Stimulated activated CD4-positive, alpha-beta T cell treated with anti-CD3 and anti-CD28 coated beads, Interleukin-1b, Interleukin-23, amount 100 ng/mL, for 1 hour (primary cell): Measurements from ENCODE around the gene SYNE1.

Source experiments
- DNase-seq, 2 donors: peaks; one replicate each; pipeline ENCODE4 v3.0.0-alpha.2; 2020; ENCODE audit warnings: low read depth in 2 of 2

Gene SYNE1

DNA sequence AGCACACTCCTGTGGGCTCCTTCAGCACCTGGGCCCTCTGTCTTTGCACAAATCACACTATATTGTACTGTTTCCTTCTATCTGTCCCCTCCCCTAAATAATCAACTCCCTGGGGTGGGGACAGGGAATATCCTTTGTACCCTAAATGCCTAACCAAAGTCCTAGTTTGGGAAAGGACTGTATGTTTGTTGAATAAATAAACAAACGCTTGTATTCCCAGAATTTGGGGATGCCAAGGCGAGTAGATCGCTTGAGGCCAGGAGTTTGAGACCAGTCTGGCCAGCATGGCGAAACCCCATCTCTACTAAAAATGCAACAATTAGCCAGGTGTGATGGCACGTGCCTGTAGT lies 322.7 kb downstream of the SYNE1 start:
- no peak for DNase-seq

DNA sequence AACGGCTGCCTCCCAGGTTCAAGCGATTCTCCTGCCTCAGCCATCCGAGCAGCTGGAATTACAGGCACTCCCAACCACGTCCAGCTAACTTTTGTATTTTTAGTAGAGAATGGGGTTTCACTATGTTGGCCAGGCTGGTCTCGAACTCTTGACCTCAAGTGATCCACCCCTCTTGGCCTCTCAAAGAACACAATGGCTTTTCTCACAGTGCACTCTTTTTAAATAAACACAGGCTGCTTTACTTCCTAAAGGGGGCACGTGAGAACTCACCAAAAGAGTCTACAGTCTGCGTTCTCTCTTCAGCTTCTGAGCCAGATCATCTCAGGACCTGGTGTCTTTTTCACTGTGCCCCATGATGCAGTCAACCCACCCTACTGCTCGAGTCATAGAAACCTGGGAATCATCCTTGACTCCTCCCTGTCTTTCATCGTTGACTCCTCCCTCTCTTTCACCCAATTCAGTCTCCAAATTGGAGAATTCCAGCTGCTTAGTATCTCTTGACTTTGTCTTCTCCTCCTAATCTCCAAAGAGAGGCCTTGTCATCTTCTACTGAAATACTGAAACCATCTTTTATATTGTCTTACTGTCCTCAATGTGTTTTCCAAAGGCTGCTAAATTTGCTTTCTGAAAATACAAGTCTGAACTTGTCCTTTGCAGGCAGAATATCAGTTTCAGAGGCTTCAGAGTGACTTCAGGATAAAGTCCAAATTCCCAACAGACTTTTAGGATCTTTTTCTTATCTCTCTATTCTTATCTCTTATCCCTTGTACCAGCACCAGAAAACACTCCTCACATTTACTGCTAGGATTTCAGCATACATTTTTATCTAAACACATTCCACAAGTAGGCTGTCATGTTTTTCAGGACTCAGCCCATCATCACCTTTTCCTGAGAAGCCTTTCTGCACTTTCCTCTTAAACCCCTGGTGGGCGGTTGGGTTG lies 323.4 kb downstream of the SYNE1 start:
- no peak for DNase-seq

DNA sequence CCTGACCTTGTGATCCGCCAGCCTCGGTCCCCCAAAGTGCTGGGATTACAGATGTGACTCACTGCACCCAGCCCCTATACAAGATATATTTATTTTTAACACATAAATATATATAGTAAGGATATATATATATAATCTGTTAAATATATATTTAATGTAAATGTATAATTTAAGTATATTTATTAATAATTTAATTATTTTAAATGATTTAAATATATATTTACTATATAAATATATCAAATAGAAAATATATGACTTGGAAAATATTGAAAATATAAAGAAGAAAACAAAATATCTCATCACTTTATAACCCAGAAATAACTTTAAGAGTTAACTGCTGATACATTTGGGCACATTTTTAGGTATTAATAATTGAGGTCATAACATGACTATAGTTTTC lies 324.7 kb downstream of the SYNE1 start:
- no peak for DNase-seq

DNA sequence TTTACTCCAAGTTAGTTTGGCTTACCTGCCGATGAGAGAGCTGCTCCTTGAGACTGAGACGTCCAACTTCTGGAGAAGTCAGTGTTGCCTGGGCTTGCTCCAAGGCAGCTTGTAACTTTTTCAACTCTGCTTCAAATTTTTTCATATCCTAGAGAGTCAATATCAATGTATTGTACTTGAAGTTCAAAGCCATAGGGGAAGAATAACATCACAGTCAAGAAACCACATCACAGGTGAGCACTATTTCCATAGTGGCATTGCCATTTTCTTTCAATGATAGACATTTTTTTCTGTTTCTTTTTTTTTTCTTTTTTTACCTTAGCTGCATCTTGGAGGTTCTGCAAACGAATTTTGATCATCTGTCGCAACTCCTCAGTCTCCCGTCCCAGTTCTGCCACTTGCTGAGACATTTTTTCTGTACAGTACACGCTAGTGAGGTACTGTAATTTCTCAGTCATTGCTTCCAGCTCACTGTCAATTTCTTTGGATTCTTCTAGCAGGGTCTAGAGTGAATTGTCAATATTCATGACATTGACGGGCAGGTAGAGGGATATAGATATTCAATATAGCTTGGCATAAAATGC lies 326.7 kb downstream of the SYNE1 start:
- DNase-seq: no peak

DNA sequence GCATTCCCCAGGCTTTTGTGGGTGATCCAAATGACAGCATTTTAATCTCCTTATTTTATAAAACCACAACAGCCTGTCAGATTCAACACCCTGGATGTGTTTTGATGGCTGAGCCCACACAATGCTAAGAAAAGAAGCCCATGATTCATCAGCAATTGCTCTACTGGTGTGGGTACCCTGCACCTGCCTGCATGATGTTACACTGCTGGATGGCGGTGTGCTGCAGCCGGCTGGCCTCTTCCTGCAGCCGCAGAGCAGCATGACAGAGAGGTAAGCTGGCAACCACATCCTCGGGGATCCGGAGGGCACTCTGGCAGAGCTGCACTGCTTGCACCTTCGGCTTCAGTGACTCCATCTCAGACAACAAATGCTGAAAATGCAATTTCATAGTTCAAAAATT lies 327.5 kb downstream of the SYNE1 start:
- peak in 1 of 2 donors; percentile 21 for DNase-seq

DNA sequence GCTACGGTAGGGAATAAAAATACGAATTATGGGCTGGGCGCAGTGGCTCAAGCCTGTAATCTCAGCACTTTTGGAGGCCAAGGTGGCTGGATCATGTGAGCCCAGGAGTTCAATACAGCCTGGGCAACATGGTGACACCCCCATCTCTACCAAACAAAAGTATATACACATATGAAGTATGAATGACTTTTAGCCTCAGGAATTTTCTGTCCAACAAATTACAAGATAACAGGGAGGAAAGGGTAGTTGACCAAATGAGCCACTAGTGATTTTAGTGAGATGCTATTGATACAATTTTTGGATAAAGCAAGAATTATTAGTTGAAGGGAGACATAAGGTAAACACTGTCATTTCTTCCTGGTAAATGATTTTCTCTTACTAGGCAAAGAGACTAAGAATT lies 328.2 kb downstream of the SYNE1 start:
- DNase-seq: no peak

DNA sequence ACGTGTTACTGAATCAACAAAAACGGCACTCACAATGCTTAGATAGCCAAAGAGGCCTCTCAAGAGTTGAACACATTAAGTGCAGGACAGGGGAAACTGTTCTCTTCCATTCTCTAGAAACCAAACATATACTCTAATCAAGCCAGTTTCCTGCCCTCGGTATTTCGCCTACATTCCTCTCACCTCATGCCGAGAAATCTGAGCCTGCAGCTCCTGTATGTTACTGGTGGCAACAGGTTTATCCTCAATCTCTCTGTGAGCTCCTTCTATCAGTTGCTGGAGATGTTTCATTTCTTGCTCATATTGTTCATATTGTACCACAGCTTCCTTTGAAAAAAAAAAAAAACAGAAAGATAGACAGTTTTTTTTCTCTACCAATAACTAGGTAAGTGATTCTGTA lies 328.9 kb downstream of the SYNE1 start:
- DNase-seq: no peak

DNA sequence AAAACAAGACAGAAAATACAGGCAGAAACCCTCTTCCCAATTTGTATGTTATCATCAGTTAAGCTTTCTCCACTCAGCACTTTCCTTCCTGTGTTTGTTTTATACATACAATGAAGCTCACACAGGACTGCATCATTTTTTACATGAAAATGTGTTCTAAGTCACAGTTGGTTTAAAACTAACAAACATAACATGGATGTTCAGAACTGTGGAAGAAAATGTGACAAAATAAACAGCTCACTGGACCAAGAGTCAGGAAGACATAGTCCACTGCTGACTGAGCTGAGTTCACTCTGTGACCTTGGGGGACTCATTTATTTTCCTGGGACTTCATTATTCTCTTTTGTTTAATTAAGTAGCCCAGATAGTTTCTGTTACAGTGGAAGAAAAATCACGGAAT lies 331.5 kb downstream of the SYNE1 start:
- no peak for DNase-seq

DNA sequence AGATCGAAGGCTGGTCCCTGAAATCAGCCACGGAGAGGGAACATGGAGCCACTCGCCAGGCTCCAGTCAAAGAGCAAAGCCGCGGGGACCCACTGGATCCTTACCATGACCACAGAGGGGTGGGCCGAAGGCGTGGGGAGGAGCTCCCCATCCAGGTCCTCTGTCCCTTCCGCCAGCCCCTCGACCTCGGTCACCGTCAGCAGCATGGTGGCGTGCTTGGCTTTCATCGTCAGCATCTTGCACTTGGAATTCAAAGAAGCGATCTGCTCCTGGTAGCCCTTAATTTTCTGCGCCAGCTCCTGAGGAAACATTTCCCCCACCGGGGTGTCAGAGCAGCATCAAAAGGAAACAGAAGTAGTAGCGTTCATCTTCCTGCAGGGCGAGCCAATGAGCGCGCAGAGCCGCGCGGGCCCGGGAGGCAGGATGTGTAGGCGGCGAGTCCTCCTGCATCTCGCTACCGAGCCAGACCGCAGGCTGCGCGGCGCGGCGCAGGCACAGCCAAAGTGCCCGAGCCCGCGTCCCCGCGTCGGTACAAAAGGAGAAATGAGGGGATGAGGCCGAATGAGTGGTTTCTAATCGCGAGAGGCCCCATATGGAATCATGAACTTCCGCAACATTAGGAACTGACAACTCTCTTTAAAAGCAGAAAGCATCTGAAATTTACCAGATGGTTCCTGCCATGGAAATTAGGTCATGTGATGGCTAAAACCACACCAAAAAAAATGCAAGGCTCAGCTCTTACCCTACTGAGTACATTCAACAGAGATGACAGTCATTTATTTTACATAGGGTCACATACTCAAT lies 335.2 kb downstream of the SYNE1 start:
- peak; percentile 67 to 72 for DNase-seq

DNA sequence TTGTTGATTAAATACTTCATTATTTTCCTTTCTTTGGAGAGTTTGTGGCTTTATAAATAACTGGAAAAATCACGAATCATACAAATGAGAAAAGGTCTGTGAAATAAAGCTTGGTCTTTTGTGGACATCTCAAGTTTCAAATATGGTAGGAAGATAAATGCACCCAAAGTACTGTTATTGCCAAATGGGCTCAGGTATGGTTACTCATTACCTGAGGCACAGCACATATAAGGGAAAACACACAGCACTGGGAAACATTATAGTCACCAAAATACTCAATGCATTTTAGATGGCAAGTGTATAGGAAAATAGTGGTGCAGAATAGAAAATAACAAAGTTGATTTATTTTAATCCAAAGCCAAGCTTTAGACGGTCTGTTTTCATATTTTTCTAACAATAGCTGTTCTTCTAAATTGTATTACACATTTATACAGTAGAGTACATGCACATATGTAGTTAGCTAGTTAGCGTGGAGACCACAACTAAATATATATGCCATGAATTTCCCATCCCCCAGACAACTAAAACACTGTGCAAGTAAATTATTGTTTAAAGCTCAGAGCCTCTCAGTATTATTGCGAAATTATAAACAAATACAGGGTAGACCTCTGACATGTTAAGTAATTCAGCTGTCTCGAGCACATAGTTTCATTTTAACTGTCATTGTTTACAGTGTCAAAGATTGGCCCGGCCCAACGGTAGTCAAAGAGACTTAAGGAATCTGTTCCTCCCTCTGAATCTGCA lies 336.0 kb downstream of the SYNE1 start:
- DNase-seq: no peak

DNA sequence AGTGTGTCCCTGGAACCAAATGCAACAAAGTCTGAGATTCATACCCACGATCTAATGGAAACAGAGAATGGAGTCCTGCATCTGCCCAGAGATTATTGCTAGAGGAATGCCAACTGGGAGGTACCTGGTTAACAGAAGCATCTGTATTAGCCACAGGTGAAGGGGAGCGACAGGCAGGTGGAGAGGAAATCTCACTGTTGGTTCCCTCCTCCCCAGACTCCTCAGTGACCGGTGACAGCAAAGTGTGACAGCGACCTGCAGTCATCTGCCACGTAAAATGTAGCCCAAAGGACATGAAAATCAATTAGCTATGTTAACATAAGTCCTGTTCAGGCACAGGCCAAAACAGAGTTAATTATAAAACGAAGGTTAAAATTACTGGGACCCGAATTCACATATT lies 336.6 kb downstream of the SYNE1 start:
- no peak for DNase-seq

DNA sequence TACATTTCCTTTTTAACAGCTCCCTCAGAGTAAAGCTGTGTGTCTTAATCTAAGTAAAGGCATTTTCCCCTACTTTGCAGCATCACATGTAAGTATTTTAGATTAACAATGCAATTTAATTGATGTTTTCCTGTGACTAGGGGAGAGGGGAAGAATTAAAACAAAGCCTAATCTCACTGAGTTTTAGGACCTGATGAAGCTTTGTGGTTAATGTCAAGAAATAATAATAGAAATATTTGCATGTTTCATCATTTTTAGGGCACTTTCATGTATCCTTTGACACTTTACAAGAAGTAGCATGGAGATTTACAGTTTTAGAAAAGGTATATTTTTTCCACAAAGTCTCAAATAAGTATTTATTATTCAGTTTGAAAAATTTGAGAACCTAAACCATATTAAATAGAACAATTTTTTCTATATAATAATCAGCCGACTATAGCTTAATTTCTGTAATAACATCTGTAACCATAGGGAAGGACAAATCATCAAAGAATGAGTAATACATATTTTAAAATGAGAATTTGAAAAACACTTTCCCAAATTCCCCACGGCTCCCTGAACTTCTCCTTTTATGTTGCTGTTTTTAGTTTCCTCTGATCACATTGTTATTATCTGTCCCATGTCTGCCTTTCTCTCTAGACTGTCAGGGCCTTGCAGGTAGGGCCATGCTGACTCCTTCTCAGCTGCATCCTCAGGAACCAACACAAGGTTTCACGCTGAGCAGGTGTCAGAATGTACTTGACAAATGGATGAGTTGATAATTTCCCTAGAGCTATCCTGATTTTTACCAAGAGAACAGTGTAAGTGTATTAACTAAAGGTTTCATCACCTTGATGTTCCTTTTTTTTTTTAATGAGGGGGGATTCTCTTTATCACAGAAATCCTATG lies 338.1 kb downstream of the SYNE1 start:
- no peak for DNase-seq

DNA sequence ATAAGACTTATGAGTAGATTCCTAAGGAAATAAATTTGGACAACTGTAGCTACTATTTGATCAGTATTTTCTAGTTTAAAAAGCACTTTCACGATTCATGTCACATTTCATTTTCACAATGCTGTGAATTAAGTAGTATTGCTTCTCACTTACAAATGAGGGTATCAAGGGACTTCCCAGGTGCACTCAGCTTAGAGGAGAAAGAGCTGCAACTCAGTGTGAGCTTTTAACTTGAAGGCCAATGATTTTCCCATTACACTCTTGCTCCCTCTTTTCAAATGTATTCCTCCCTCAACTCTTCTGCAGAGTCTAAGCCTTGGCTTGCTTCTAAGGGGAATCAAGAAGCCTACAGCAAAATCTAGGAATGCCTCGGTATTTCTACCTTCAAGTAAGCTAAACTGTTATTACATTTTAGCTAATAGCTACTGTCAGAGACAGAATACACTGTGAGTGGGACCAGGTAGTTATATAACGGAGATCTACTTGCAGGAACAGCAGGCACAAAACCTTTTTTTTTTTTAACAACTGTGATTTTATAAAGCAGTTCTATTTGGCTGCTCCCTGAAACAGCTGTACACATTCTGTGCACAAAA lies 339.0 kb downstream of the SYNE1 start:
- DNase-seq: no peak

DNA sequence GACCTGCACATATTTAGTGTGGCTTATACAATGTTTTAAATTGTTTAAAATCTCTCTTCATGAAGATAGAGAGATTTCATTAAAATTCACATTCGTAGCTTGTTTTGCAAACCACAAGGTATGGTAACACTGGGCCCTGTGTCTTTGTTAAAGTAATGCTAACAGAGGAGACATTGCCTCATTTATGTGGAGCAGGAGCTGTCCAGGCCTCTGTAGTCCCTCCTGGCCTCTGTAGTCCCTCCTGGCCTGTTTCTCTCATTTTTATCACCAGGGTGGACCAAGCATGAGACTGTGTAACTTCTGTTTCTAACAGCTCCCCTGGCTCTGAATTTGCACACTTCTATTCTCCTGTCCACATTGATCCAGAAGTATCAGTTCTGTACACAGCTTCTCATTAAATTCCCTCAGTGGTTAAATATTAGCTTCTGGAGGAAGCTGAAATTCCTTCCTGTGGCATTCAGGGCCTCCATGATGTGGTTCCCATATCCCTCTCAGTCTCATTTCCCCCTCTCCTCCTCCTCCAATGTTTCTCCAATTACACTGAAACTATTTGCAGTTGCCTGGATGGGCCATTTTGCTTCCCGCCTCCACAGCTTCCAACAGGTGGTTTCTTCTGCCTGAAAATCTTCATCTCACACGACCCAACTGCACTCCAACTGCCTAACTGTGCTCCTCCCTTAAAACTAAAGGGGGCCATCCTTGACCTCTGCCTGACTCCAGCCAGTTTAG lies 340.4 kb downstream of the SYNE1 start:
- no peak for DNase-seq

DNA sequence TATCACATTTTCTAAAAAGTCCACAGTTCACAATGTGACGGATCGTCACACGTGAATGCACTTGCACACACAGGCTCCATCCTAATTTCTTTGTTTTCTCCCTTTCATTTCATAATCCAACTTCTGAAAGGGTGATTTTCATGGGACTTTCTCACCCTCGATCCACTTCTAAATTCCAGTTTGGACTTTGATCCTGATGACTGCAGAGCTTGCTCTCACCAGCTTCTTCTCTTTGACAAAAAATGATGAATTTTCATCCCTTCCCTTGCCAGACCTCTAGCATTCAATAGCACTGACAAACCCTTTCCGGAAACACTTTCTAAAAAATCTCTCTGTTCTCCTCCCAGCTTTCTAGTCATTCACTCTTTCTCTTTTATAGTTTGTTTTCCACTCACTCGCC lies 341.2 kb downstream of the SYNE1 start:
- no peak for DNase-seq

DNA sequence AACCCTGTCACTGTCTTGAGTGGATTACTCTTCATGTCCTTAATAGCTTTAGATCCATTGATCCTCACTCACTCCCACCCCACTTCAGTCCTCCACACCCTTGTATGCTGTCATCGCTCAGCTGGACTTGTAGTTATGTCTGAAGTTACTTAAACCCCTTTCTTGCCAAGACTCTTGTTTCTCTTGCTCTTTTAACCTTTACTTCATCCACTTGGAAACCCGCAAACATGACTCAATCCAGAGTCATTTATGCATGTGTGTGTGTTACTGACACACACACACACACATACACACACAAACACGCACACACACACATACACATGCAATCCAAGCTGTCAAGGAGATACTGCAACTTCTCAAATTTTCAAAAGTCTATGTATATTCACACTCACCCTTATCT lies 341.8 kb downstream of the SYNE1 start:
- no peak for DNase-seq

DNA sequence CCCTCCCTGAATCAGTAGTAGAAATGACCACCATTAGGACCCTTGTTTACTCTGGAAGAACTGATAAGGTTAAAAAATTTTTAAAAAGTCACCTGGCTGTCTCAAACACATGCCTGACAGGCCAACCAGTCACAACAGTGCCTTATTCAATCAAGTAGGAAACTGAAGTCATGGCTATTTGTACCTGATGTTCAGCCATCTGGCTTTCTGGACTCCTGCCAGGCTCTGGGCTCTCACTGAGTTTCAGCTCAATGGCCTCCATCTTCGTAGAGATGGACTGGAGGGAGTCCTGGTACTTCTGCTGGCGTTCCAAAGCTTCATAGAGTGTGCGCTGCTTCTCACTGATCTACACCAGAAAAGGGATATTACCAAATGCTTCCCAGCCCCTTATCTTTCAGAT lies 343.8 kb downstream of the SYNE1 start:
- no peak for DNase-seq

DNA sequence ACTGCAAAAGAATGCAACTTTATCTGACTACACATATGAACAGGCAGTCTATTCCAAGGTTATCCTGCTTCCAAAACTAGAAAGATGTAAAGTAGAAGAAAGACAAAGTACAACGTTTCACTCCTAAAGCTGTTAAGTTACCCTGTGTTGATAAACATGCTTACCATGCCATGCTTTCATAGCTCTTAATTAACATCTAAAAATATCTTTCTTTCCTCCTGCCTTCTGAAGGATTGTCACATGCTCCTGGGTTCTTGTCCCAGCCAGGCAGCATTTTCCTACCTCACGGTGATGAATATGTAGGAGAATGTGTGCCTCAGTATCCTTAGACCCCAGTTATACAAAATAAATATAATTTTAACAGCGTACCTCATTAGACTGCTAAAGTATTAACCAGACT lies 344.6 kb downstream of the SYNE1 start:
- no peak for DNase-seq

DNA sequence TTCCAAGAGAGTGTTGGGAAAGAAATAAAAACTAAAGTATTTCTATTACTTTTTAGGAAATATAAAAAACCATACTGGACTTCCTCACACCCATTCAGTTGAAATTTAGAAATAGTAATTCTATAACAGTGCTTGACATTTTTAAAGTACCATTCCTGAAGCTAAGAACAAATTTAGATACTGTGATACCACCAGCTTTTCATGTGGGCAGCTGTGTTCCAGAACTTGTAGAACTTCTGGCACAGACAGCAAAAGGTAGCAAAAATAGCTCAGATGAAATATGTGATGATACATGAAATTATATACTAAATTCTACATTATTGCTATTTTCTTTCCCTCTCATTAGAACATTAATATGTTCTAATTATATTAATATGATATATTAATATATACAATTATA lies 346.5 kb downstream of the SYNE1 start:
- no peak for DNase-seq

DNA sequence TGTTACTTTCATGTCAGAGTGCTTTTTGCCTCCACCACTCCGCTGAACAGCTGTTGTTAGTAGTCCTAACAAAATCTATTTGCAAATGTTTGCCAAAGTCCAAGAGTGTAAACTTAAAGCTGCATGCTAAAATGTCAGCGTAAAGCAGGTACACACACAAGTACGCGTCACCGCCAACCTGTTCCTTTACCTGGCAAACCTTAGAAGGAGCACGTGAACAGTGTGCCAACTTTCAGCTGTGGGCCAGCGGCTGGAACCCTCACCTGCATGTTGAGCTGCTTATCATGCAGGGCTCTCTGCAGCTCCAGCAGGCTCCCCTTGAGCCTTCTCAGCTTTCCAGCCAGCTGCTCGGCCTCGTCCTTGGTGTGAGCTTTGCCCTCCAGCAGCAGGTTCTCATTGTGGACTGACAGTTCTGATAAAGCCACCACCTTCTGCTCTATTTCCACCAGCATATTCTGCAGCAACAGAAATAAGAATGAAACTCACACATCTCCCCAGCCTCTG lies 359.3 kb downstream of the SYNE1 start:
- DNase-seq: no peak
